Iris pigment epithelial cell (primary cell): ENCODE data around the gene RUNX2.
"Not testable (repeated sequence)": the region's sequence is repeated elsewhere in the genome, so short reads cannot be mapped to it uniquely, and the experiment has no call there.

ENCODE experiments used
- DNase-seq: peaks from one replicate; pipeline ENCODE4 v3.0.0-alpha.2; 2011; ENCODE audit warnings: low read depth

Gene RUNX2

GRCh38 chr6:45558858-45559257 is 230.7 kb downstream of the RUNX2 start:
- no peak for DNase-seq

GRCh38 chr6:45560321-45560820 is 232.2 kb downstream of the RUNX2 start:
- not testable (repeated sequence) for DNase-seq

- no peak for DNase-seq
Measured at GRCh38 chr6:45562171-45562570, 234.0 kb downstream of the RUNX2 start.

GRCh38 chr6:45563041-45563440 is 234.9 kb downstream of the RUNX2 start:
- peak; percentile 38 for DNase-seq

- no peak for DNase-seq
Measured at GRCh38 chr6:45563844-45564243, 235.7 kb downstream of the RUNX2 start.

- DNase-seq, result peak; percentile 50
Measured at GRCh38 chr6:45566882-45567281, 238.8 kb downstream of the RUNX2 start.

GRCh38 chr6:45567879-45568278 is 239.7 kb downstream of the RUNX2 start:
- DNase-seq, result no peak

- DNase-seq, result no peak
Measured at GRCh38 chr6:45568626-45569025, 240.5 kb downstream of the RUNX2 start.

- DNase-seq, result no peak
Measured at GRCh38 chr6:45569210-45569945, 241.2 kb downstream of the RUNX2 start.

- no peak for DNase-seq
Measured at GRCh38 chr6:45571159-45571558, 243.0 kb downstream of the RUNX2 start.

GRCh38 chr6:45572833-45573232 is 244.7 kb downstream of the RUNX2 start:
- no peak for DNase-seq

GRCh38 chr6:45574014-45574461 is 245.9 kb downstream of the RUNX2 start:
- DNase-seq, result no peak

- DNase-seq, result no peak
Measured at GRCh38 chr6:45574885-45575284, 246.8 kb downstream of the RUNX2 start.

- no peak for DNase-seq
Measured at GRCh38 chr6:45576648-45577624, 248.8 kb downstream of the RUNX2 start.

- DNase-seq, result peak; percentile 31
Measured at GRCh38 chr6:45577836-45578504, 249.8 kb downstream of the RUNX2 start.

GRCh38 chr6:45584127-45584526 is 256.0 kb downstream of the RUNX2 start:
- no peak for DNase-seq

GRCh38 chr6:45586216-45587171 is 258.4 kb downstream of the RUNX2 start:
- no peak for DNase-seq

GRCh38 chr6:45587229-45588060 is 259.3 kb downstream of the RUNX2 start:
- no peak for DNase-seq

- no peak for DNase-seq
Measured at GRCh38 chr6:45589367-45589766, 261.2 kb downstream of the RUNX2 start.

GRCh38 chr6:45590226-45590625 is 262.1 kb downstream of the RUNX2 start:
- DNase-seq, result peak; percentile 86
